CD4-positive, alpha-beta T cell treated with Interleukin-2 at 100 ng/mL for 4 hours (primary cell): ENCODE measurements around the gene CAPG.
"Not testable (repeated sequence)": the region's sequence is repeated elsewhere in the genome, so short reads cannot be mapped to it uniquely, and the experiment has no call there.

Experiments
- DNase-seq: peaks from one replicate; pipeline ENCODE4 v3.0.0-alpha.2; 2020; ENCODE audit warnings: low spot score

Gene CAPG

GRCh38 chr2:85396531-85397470, 13.4 kb downstream of the CAPG start:
- DNase-seq, result no peak

DNA sequence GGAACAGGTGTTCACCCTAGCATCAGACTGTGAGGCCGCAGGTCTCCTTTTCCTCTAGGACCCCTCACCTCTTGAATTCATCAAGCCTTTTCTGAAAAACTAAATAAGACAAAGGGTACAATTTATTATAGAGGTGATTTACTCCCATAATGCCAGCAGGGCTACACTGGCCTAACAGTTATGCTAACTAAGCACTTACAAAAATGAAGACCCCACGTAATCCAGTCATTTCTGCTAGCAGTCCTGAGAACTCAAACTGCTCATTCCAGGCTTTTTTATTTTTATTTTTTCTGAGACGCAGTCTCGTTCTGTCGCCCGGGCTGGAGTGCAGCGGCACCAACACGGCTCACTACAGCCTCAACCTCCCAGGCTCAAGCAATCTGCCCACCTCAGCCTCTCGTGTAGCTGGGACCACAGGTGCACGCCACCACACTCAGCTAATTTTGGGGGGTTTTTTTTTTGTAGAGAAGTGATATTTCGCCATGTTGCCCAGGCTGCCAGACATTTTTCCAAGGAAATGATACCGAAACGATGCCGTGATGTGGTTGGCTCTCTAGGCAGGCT, 14.2 kb downstream of the CAPG start:
- no peak for DNase-seq

- no peak for DNase-seq
Measured at GRCh38 chr2:85394976-85395375, 15.2 kb downstream of the CAPG start.

DNA sequence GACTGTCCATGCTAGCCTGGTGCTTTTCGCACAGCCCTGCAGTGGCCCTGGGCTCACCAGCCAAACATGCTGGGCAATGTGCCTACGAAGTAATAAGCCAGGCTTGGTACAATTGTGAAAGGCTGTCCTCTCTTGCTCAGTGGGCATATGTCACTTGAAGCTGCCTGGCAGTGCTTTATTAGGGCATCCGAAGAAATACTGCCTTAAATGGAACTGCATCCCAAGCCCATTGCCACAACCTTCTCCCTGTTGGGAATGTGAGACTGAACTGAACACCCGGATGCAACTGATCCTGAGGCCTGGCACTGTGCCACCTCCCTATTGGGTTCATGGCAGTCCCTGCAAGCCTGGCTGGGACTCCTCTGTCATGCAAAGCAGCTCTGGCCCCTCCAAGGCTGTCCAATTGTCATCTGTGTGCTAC, 15.9 kb downstream of the CAPG start:
- DNase-seq, result no peak

DNA sequence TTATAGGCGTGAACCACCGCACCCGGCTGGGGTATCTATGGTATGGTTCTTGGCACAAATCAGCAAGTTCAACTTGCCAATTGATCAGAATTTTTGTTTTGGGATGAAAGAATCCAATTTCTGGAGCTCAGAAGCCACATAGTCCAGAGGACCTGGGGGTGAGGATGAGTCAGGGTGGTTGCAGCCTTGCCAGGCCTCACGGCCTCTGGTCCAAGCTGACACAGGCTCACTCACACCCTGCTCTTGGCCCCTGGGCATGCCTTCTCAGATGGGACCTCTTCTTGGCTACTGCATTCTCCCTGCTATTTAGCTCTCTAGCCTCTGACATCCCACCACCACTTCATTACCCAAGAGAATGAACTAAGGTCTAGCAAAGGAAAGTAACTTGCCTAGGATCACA, 16.3 kb downstream of the CAPG start:
- DNase-seq, result no peak

- peak; percentile 72 for DNase-seq
Measured at GRCh38 chr2:85390941-85391669, 19.1 kb downstream of the CAPG start.

DNA sequence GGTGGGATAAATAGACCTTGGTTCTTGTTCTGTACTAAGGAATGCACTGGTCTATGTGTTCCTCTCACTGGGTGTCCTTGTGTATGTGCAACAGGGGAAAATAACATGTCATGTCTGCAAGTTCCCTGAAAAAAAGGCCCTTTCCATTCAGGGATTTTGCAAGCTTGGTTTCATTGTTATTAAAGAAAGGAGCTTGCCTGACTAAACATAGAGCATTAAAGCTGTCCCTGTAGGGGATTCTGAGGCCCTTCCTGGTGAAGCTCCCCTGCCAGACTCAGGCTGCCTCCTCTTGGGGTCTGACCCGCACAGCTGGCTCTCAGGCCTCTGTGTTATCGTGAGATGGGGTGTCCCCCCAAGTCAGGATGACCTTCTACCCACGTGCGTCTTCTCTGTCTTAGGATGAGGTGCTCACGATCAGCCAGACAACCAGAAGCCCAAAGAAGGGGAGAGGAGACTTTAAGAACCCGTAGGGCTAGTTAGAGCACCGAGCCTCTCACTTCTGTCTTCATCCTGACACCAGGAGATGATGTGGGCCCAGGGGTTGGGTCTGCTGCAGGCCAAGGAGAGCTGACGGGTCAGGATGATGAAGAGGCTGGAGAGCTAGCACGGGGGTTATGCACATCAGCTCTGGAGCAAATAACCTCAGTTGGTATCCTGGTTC, 21.2 kb downstream of the CAPG start:
- DNase-seq, result no peak

GRCh38 chr2:85387754-85388153, 22.4 kb downstream of the CAPG start:
- DNase-seq, result no peak

GRCh38 chr2:85385746-85386145, 24.4 kb downstream of the CAPG start:
- no peak for DNase-seq

- no peak for DNase-seq
Measured at GRCh38 chr2:85383850-85384249, 26.3 kb downstream of the CAPG start.

- not testable (repeated sequence) for DNase-seq
Measured at GRCh38 chr2:85383151-85383550, 27.0 kb downstream of the CAPG start.

GRCh38 chr2:85380048-85380447, 30.1 kb downstream of the CAPG start:
- DNase-seq, result no peak

GRCh38 chr2:85378257-85378656, 31.9 kb downstream of the CAPG start:
- no peak for DNase-seq

- DNase-seq, result no peak
Measured at GRCh38 chr2:85377083-85377482, 33.1 kb downstream of the CAPG start.

DNA sequence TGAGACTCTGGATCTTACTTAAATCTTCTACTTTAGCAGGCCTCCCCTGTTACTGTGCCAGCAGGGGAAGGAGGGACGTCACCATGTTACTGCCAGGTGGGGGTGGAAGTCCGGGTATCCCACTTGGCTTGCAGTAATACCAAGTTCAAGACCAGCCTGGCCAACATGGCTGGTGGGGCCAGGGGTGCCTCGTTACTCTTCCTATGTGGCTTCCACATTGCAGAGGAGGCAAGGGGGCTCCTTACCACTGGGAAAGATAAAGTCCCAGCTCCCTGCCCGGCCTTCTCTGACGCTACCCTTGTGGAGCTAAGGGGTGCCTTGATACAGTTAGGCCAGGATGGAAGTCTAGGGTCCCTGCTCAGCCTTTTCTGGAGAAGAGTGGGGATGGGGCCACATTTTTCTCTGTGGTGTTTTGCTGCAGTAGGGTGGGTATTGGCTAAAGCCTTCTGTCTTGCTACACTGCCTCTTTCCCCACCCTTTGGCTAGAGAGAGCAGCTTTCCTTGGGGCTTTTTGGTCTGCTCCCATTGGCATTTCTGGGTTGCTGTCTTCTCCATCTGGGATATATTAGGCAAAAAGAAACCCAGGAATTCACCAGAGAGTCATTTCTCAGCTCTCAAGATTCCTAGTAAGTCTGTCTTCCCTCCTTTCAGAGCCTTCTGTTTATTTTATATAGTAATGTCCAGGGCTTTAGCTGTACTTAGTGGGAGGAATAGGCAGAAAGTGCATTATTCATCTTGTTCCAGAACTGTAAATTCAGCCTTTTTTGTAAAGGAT, 33.7 kb downstream of the CAPG start:
- no peak for DNase-seq

DNA sequence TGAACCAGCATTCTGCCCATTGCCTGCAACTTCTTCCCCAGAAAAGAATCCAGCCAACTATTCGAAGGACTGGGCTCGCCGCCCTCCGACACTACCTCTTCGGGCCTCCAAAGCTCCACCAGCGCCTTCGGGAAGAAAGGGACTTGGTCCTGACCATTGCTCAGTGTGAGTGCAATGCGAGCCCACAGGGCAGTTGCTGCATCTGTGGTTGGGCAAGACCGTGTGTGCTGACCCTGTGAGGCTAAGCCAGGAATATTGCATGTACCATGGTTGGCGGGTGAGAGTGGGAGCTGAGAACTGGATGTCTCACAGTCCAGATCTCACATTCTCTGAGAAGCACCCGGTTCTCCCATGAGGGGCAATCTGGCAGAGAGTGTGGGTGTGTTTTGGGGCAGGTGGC, 39.1 kb downstream of the CAPG start:
- DNase-seq, result no peak

GRCh38 chr2:85369500-85369899, 40.7 kb downstream of the CAPG start:
- no peak for DNase-seq

DNA sequence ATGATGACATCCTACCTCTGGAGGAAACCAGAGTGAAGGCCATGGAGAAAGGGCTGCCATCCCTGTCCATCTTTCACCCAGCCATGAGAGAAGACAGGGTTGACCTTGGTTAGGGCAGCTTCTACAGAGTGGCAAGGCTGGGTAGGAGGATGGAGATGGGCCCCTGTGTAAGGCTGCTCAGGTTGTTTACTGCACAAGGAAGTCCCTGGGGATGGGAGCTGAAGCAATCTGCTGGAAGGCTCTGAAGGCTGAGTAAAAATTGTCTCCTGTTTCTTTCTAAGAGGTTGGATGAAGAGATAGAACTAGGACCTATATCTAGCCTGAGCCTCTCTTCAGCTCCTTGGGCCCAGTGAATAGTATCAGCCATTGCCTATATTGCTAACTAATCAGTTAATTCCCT, 41.2 kb downstream of the CAPG start:
- no peak for DNase-seq

DNA sequence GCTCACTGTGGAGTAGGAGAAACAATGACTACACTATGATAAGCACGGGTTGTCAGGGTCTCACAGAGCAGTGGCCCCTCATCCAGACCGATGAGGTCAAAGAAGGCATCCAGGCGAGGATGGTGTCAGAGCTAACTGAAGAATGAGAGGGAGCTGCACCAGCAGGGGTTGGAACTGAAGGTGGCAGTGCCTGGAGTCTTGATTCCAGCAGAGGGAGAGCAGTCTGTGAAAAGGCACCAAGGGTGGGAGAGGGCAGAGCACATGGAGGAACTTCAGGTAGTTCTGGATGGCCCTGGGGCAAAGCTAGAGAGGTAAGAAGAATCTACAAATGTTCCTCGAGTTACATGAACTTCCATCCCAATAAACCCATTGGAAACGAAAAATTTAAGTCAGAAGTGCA, 43.0 kb downstream of the CAPG start:
- no peak for DNase-seq

- not testable (repeated sequence) for DNase-seq
Measured at GRCh38 chr2:85362653-85363387, 47.3 kb downstream of the CAPG start.

- DNase-seq, result no peak
Measured at GRCh38 chr2:85357736-85358135, 52.4 kb downstream of the CAPG start.
